K562 (cell line): ENCODE data around the gene ZNF557. TPM values are rescaled to one million over a fixed set of nuclear protein-coding genes. Genes with fewer than 3 reads are reported as not detected.

Experiments
- CBX8 ChIP-seq: fragments of 200-600 bp; sonication (generic); IDR thresholded peaks from 2 replicates; pipeline ENCODE4 v1.6.1; 2012; ENCODE audit warnings: borderline replicate concordance, mixed run types, low read depth, mild to moderate bottlenecking, moderate library complexity, mixed read lengths, low read length, control low read depth, inconsistent platforms; ENCODE audit not compliant: poor library complexity, severe bottlenecking; ENCODE audit errors: extremely low read depth
- CEBPB ChIP-seq: fragments of 450-650 bp; IDR thresholded peaks from 2 replicates; pipeline ENCODE4 v1.6.1; 2016; ENCODE audit warnings: missing genetic modification characterization, missing compliant biosample characterization
- EHMT2 ChIP-seq: fragments of 450-650 bp; IDR thresholded peaks from 2 replicates; pipeline ENCODE4 v1.6.1; 2018; ENCODE audit warnings: antibody characterized with exemption
- ELF1 ChIP-seq: fragments of 200-800 bp; sonication (Bioruptor generic); IDR thresholded peaks from 2 replicates; pipeline ENCODE4 v1.6.1; 2016; ENCODE audit warnings: missing genetic modification characterization, missing compliant biosample characterization
- EZH2 ChIP-seq: IDR thresholded peaks from 2 replicates; pipeline ENCODE4 v1.6.1; 2012; ENCODE audit warnings: low read depth, mild to moderate bottlenecking, inconsistent platforms, low read length, borderline replicate concordance
- HMG20B ChIP-seq: fragments of 250-450 bp; sonication (Bioruptor Pico); IDR thresholded peaks from 2 replicates; pipeline ENCODE4 v1.5.0; 2021; ENCODE audit warnings: mild to moderate bottlenecking
- HMGN3 ChIP-seq: IDR thresholded peaks from 2 replicates; pipeline ENCODE4 v1.6.1; 2011; ENCODE audit warnings: borderline replicate concordance, low read depth, mild to moderate bottlenecking, mixed read lengths, low read length; ENCODE audit not compliant: insufficient read length; ENCODE audit errors: extremely low read depth
- KDM5B ChIP-seq: fragments of 200-600 bp; sonication (generic); IDR thresholded peaks from 2 replicates; pipeline ENCODE4 v1.6.1; 2012; ENCODE audit warnings: low read depth, mild to moderate bottlenecking, moderate library complexity, low read length, control low read depth, inconsistent platforms; ENCODE audit not compliant: insufficient replicate concordance
- MCM5 ChIP-seq: fragments of 450-650 bp; IDR thresholded peaks from 2 replicates; pipeline ENCODE4 v1.6.1; 2016; ENCODE audit warnings: low read depth
- MTA1 ChIP-seq: fragments of 450-650 bp; IDR thresholded peaks from 2 replicates; pipeline ENCODE4 v1.6.1; 2017; ENCODE audit warnings: borderline replicate concordance
- NFE2 ChIP-seq: IDR thresholded peaks from 2 replicates; pipeline ENCODE4 v1.6.1; 2014; ENCODE audit warnings: antibody characterized with exemption, low read depth
- POLR2H ChIP-seq: IDR thresholded peaks from 2 replicates; pipeline ENCODE4 v1.6.1; 2016; ENCODE audit warnings: missing genetic modification characterization, low read depth, mild to moderate bottlenecking, control low read depth, missing compliant biosample characterization, moderate library complexity
- PYGO2 ChIP-seq: fragments of 450-650 bp; IDR thresholded peaks from 2 replicates; pipeline ENCODE4 v1.6.1; 2016; ENCODE audit warnings: mild to moderate bottlenecking, missing genetic modification characterization, moderate library complexity, missing compliant biosample characterization
- SETDB1 ChIP-seq: IDR thresholded peaks from one replicate; pipeline ENCODE4 v1.6.1; 2012; ENCODE audit warnings: low read length, control low read depth, inconsistent platforms
- SMARCC2 ChIP-seq: fragments of 450-650 bp; IDR thresholded peaks from 2 replicates; pipeline ENCODE4 v1.6.1; 2017; ENCODE audit warnings: antibody characterized with exemption, moderate library complexity, mild to moderate bottlenecking, low read depth
- SUPT5H ChIP-seq: fragments of 450-650 bp; IDR thresholded peaks from 2 replicates; pipeline ENCODE4 v1.6.1; 2016
- TBL1XR1 ChIP-seq, 2 experiments: IDR thresholded peaks; 2 replicates each; pipeline ENCODE4 v1.6.1; 2012; ENCODE audit warnings: improper control_type of control experiment in 2 of 2, low read length in 2 of 2, mild to moderate bottlenecking in 1 of 2
- YY1 ChIP-seq, 3 experiments: IDR thresholded peaks; 2 replicates each; pipeline ENCODE4 v1.6.1; 2011; ENCODE audit warnings: low read length in 2 of 3, mild to moderate bottlenecking in 2 of 3, moderate library complexity in 2 of 3, borderline replicate concordance in 1 of 3, control low read depth in 1 of 3, low read depth in 1 of 3; ENCODE audit not compliant: insufficient read depth in 3 of 3, insufficient replicate concordance in 2 of 3, control insufficient read depth in 1 of 3, insufficient read length in 1 of 3; ENCODE audit errors: extremely low read depth in 1 of 3
- ZKSCAN3 ChIP-seq: fragments of 250-450 bp; sonication (Bioruptor Pico); IDR thresholded peaks from 2 replicates; pipeline ENCODE4 v1.4.0; 2020
- ZNF668 ChIP-seq: fragments of 250-450 bp; sonication (Bioruptor Pico); IDR thresholded peaks from 2 replicates; pipeline ENCODE4 v1.8.0; 2022; ENCODE audit warnings: mild to moderate bottlenecking, inconsistent platforms
- ZNF695 ChIP-seq: fragments of 450-650 bp; formaldehyde crosslinking; IDR thresholded peaks from 2 replicates; pipeline ENCODE4 v1.4.0; 2020; ENCODE audit warnings: mild to moderate bottlenecking, moderate library complexity
- ZNF785 ChIP-seq: fragments of 250-450 bp; sonication (Bioruptor Pico); IDR thresholded peaks from 2 replicates; pipeline ENCODE4 v1.4.0; 2020; ENCODE audit warnings: mild to moderate bottlenecking
- polyA plus RNA-seq, 8 experiments: library from polyadenylated mRNA; depleted of rRNA in 4 of 8; stranded (reverse) in 5 of 8; unstranded in 3 of 8; fragments of >200 nt; fragmentation: Nextera tagmentation in 2 of 8; fragmentation: Illumina TruSeq in 1 of 8; extraction: Ambion mirVana in 2 of 8; extraction: Trizol in 1 of 8; gene quantifications; 2 replicates each; pipeline versions ENCODE4 v1.2.1 to v1.2.3, GENCODE V29; 2011 to 2014; ENCODE audit warnings: inconsistent platforms in 1 of 8, missing spikeins in 1 of 8
- total RNA-seq, 7 experiments: library from RNA; depleted of rRNA in 6 of 7; stranded (reverse); fragments of >200 nt in 6 of 7; fragmentation: Illumina TruSeq in 2 of 7; extraction: Trizol in 2 of 7; gene quantifications; 2 replicates each; pipeline versions ENCODE4 v1.2.1 to v1.2.3, GENCODE V29; 2011 to 2021; ENCODE audit warnings: low replicate concordance in 1 of 7
- TF ChIP-seq, protein P1 (sequence below): fragments of 250-450 bp; sonication (Bioruptor Pico); IDR thresholded peaks from 2 replicates; pipeline ENCODE4 v1.5.0; 2020; ENCODE audit warnings: mild to moderate bottlenecking
- TF ChIP-seq, protein P2 (sequence below): fragments of 450-650 bp; IDR thresholded peaks from 2 replicates; pipeline ENCODE4 v1.6.1; 2017; ENCODE audit warnings: mild to moderate bottlenecking, moderate library complexity
- TF ChIP-seq, protein P3 (sequence below): fragments of 450-650 bp; IDR thresholded peaks from one replicate; pipeline ENCODE4 v1.6.1; 2018; ENCODE audit warnings: mild to moderate bottlenecking, moderate library complexity; ENCODE audit not compliant: partially characterized antibody

Gene ZNF557
- total and polyA plus RNA-seq, 9 of the 15 experiments (the other 6 are each of a cell fraction or from before 2014, with no cell fraction given), result 2.2 to 6.6 (median 4.4) TPM

DNA sequence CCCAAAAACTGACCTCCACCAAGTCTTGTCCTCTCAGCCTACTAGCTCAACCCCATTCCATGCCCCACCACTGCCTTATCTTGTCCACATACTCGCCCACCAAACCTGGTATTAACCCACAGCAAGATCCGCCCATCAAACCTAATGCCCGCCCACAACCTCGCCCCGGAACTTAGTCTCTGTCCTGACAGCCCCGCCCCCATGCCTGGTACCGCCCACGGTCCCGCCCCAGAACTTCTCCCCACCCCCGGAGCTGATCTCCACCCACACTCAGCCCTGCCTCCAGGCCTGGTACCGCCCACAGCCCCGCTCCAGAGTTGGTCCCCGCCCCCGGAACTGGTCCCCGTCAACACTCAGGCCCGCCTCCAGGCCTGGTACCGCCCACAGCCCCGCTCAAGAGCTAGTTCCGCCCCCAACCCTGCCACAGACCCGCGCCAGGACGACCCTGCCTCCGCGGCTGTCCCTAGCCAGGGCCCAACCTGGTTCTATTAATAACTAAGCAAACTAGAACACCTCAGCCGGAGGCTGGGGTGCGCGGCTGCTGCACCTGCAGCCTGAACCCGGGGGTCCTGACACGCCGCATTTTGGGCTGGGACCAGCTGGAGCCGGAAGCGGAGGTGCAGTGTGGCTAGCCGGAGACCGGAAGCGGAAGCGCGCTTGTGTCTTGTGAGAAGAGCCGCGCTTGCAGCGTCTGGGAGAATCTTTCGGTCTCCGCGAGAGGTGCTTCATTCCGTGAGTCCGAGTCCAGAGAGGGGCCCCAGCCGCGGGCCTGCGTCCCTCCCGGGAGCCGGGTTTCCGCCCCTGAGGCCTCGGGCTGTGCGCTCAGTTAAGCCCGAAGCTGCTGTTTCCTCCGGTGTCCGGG, at the start of gene ZNF557 (continued):
- TF ChIP-seq CBX8 (no peak), SETDB1 (no peak), PYGO2 (no peak), ZNF785 (CRISPR knock-in tag) (no peak), KDM5B (peak; percentile 84), SUPT5H (peak; percentile 87), TBL1XR1 (IDR thresholded peaks at IDR 0.05; ENCODE audit: low read length in 2 of 2) (no peak), MTA1 (no peak), POLR2H (tag) (peak; percentile 76), NFE2 (no peak), SMARCC2 (no peak), HMGN3 (peak; percentile 68), CEBPB (tag) (no peak), MCM5 (no peak), EHMT2 (no peak), YY1 (IDR thresholded peaks at IDR 0.05; ENCODE audit: borderline replicate concordance in 1 of 3, control insufficient read depth in 1 of 3, extremely low read depth in 1 of 3, insufficient read depth in 3 of 3, insufficient read length in 1 of 3, insufficient replicate concordance in 2 of 3, low read depth in 1 of 3, low read length in 2 of 3) (no peak), ZNF695 (CRISPR knock-in tag) (no peak), HMG20B (CRISPR knock-in tag) (no peak), EZH2 (no peak), ZNF668 (no peak), ELF1 (tag) (peak; percentile 96), ZKSCAN3 (CRISPR knock-in tag) (no peak)
- TF ChIP-seq, protein P1, sequence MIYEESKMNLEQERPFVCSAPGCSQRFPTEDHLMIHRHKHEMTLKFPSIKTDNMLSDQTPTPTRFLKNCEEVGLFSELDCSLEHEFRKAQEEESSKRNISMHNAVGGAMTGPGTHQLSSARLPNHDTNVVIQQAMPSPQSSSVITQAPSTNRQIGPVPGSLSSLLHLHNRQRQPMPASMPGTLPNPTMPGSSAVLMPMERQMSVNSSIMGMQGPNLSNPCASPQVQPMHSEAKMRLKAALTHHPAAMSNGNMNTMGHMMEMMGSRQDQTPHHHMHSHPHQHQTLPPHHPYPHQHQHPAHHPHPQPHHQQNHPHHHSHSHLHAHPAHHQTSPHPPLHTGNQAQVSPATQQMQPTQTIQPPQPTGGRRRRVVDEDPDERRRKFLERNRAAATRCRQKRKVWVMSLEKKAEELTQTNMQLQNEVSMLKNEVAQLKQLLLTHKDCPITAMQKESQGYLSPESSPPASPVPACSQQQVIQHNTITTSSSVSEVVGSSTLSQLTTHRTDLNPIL (CRISPR knock-in tag), result no peak
- TF ChIP-seq, protein P2, sequence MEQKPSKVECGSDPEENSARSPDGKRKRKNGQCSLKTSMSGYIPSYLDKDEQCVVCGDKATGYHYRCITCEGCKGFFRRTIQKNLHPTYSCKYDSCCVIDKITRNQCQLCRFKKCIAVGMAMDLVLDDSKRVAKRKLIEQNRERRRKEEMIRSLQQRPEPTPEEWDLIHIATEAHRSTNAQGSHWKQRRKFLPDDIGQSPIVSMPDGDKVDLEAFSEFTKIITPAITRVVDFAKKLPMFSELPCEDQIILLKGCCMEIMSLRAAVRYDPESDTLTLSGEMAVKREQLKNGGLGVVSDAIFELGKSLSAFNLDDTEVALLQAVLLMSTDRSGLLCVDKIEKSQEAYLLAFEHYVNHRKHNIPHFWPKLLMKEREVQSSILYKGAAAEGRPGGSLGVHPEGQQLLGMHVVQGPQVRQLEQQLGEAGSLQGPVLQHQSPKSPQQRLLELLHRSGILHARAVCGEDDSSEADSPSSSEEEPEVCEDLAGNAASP, result no peak
- TF ChIP-seq, protein P3, sequence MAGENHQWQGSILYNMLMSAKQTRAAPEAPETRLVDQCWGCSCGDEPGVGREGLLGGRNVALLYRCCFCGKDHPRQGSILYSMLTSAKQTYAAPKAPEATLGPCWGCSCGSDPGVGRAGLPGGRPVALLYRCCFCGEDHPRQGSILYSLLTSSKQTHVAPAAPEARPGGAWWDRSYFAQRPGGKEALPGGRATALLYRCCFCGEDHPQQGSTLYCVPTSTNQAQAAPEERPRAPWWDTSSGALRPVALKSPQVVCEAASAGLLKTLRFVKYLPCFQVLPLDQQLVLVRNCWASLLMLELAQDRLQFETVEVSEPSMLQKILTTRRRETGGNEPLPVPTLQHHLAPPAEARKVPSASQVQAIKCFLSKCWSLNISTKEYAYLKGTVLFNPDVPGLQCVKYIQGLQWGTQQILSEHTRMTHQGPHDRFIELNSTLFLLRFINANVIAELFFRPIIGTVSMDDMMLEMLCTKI, result no peak
